Measurements from ENCODE around the gene TMEM116.
"Not testable (repeated sequence)": the region's sequence is repeated elsewhere in the genome, so short reads cannot be mapped to it uniquely, and the experiment has no call there.

The TMEM116 gene

GRCh38 chr12:112008918-112009317, 4.0 kb downstream of the TMEM116 start:
- no peak for DNase-seq

GRCh38 chr12:112007945-112008344, 5.0 kb downstream of the TMEM116 start:
- DNase-seq = no peak

DNA sequence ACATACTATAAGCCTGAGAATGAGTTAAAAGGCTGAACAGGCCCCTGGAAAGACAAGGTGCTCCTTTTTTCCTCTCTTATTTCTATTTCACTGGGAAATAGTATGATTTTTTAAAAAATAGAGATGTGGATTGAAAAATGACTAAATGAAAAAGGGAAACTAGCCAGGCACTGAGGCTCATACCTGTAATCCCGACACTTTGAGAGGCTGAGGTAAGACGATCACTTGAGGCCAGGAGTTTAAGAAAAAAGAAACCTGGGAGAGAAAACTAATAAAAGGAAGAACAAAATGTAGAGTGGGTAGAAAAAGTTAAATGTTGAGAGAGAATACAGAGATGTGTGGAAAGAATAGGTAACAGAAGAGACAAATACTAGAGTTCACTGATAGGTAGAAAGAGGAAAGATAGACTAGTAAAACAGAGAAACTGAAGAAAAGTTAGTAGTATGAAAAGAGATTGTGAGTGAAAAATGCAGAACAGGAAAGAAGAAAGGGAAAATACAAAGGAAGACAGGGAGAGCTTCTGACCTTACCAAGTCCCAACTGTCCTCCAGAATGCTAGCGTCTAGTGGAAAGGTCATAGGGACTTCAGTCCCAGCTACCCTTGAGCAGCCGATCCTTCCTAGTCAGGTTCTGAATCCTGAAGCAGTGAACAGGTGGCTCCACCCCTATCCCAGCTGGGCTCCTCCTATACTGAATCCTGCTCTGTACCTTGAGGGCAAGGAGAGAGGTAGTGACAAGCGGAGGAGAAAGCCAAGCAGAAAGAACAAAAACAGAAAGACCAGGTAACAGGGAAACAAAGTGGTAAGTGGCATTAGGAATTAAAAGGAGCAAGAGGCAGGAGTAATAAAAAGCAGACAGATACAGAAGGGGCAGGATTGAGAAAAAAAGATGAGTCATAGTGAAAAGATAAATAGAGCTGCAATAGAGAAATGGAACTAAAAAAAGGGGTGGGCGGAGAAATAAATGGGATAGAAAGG, 7.3 kb downstream of the TMEM116 start:
- no peak for DNase-seq

DNA sequence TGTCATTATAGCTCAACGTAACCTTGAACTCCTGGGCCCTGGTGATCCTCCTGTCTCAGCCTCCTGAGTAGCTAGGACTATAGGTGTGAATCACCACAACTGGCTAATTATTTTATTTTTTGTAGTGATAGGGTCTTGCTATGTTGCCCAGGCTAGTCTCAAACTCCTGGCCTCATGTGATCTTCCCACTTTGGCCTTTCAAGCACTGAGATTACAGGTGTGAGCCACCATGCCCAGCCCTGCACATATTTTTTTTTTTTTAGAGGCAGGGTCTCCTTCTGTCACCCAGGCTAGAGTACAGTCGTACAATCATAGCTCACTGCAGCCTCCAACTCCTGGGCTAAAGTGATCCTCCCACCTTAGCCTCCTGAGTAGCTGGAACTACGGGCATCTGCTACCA, 8.9 kb downstream of the TMEM116 start:
- no peak for DNase-seq

GRCh38 chr12:112001576-112001975, 11.4 kb downstream of the TMEM116 start:
- DNase-seq = no peak

- DNase-seq = peak; percentile 31
Observed at GRCh38 chr12:112000820-112001219, 12.1 kb downstream of the TMEM116 start.

- DNase-seq = not testable (repeated sequence)
Observed at GRCh38 chr12:111999129-111999528, 13.8 kb downstream of the TMEM116 start.

- no peak for DNase-seq
Observed at GRCh38 chr12:111998015-111998414, 14.9 kb downstream of the TMEM116 start.

GRCh38 chr12:111997300-111997699, 15.7 kb downstream of the TMEM116 start:
- DNase-seq = no peak

DNA sequence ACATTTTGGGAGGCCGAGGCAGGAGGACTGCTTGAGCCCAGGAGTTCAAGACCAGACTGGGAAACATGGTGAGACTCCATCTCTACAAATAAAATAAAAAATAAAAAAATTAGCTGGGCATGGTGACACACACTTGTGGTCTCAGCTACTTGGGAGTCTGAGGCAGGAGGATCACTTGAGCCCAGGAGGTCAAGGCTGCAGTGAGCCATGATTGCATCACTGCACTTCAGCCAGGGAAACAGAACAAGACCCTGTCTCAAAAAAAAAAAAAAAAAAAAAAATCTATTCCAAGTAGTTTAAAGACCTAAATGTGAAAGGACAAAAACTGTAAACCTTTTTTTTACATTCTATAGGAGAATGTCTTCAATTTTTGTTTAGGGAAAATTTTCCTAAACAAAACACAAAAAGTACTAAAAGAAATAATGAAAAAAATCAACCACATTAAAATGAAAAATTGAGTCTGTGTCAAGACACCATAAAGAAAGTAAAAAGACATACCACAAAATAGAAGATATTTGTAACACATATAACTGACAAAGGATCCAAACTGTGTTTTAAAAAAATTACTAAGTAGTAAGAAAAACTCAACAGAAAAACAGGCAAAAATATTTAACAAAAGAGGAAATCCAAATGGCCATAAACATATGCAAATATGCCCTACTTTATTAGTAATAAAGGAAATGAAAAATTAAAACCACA, 17.0 kb downstream of the TMEM116 start:
- no peak for DNase-seq

DNA sequence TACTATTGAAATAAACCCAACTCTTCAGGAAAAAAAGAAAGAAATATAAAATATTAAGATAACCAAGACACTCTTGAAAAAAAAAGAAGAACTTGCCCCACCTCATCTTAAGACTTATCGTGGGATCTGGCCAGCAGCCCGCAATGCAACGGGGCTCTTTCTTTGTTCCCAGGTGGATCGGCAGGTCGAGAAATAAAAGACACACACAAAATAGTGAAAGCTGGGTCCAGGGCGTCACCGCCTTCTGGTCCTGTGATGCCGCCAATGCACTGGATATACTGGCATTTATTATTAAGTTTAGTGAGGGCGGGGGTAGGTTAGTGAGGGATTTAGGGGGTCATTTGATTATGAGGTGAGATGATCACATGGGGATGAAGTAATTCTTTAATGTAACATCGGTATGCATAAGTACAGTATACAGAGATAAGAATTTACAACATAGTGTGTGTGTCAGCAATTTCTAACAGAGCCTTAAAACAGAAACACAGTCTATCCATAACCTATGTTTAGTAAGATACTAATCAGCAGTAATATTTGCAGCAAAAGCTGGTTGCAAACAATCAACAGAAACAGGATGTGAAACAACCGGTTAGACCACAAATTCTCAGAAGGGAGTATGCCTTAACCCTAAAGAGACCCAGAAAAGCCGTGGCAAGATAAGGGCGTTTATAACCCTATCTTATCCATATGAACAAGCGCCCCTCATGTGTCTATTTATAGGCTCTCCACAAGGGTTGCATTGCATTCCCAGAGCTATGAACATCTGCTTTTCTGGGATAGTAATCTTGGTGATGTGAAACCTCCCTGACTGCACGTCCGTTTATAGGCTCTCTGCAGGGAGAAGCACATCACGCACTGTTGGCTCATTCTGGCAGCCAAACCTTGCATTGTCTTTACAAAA, 18.5 kb downstream of the TMEM116 start:
- DNase-seq = peak; percentile 59

DNA sequence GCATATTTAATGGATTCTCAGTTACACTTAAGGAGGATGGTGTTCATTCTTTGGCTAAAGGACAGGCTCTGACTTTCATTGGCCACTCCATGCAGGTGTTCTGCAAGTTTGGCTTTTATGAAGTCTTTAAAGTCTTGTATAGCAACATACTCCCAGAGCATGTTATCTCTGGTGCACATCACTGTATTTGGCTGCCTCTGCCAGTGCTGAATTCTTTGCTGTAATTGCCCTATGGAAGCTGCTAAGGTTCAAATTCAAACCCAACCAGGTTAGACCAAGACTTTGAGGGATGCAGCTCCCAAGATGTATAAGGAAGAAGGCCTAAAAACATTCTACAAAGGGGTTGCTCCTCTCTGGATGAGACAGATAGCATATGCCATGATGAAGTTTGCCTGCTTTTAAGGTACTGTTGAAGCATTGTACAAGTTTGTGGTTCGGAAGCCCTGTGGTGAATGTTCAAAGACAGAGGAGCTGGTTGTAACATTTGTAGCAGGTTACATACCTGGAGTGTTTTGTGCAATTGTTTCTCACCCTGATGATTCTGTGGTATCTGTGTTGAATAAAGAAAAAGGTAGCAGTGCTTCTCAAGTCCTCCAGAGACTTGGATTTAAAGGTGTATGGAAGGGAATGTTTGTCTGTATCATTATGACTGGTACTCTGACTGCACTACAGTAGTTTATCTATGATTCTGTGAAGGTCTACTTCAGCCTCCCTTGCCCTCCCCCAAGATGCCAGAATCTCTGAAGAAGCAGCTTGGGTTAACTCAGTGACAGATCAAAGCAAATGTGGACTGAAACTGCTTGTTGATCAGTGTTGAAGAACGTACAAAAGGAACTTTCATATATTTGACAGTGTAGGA, 19.4 kb downstream of the TMEM116 start:
- peak; percentile 47 for DNase-seq

GRCh38 chr12:111992464-111992863, 20.5 kb downstream of the TMEM116 start:
- DNase-seq = no peak

GRCh38 chr12:111991946-111992345, 21.0 kb downstream of the TMEM116 start:
- DNase-seq = no peak

- no peak for DNase-seq
Observed at GRCh38 chr12:111991535-111991934, 21.4 kb downstream of the TMEM116 start.

DNA sequence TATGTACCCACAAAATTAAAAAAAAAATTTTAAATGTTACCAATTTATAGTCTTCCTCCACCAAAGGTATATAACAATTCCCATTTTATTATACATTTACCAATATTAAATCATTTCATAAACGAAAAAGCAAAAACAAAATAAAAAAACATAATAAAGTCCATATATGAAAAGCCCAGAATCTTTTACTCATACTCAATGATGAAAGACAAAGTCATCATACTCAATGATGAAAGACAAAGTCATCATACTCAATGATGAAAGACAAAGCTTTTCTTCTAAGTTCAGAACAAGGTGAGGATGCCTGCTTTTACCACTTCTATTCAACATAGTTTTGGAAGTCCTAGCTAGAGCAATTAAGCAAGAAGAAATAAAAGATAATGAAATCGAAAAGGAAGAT, 28.1 kb downstream of the TMEM116 start:
- DNase-seq = no peak

GRCh38 chr12:111981987-111982386, 31.0 kb downstream of the TMEM116 start:
- DNase-seq = no peak

DNA sequence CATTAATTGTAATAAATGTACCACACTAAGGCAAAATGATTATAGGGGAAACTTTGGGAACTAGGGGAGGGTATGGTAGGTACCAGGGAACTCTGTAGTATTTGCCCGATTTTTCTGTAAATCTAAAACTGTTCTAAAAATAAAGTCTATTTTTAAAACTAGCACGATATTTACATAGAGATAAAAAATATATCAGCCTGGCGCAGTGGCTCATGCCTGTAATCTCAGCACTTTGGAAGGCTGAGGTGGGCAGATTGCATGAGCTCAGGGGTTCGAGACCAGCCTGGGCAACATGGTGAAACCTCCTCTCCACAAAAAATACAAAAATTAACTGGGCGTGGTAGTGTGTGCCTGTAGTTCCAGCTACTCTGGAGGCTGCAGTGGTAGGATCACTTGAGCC, 32.4 kb downstream of the TMEM116 start:
- no peak for DNase-seq

DNA sequence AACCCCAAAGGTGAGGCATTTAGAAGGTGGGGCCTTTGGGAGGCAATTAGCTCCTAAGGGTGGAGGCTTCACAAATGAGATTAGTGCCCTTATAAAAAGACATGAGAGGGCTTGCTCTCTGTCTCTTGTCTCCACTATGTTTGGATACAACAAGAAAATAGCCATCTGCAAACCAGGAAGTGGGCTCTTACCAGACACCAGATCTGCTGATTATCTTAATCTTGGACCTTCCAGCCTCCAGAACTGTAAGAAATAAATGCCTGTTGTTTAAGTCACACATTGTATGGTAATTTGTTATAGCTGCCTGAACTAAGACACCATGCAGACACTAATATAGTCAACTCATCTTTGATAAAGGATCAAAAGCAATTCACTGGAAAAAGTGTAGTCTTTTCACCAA, 34.4 kb downstream of the TMEM116 start:
- DNase-seq = no peak

DNA sequence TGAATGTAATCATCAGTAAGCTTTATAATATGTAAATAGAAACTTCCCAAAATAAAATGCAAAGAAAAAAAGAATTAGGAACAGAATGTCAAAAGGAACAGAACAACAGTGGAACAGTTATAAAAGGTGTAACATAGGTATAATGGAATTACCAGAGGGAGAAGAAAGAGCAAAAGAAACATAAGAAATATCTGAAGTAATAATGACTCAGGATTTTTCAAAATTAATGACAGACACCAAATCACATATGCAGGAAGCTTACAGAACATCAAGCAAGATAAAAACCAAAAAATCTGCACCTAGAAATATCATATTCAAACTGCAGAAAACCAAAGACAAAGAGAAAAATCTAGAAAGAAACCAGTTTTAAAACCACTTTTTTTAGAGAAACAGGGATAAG, 36.1 kb downstream of the TMEM116 start:
- DNase-seq = no peak

DNA sequence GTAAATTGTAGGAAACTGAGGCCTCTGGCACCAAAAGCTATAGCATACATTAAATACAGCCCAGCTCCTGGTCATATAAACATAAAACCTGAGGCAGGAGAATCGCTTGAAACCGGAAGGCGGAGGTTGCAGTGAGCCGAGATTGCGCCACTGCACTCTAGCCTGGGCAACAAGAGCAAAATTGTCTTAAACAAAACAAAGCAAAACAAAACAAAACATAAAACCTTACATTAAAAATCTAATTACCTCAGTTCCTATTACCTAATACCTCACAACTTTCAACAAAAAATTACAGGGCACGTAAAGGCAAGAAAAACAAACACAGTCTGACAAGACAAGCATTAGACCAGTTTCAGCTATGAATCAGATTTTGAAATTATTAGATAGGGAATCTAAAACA, 36.7 kb downstream of the TMEM116 start:
- no peak for DNase-seq

Data from CD4-positive, alpha-beta T cell treated with Interleukin-10 for 1 hour (primary cell).